ENCODE results near the gene B4GALT5.
"Not testable (repeated sequence)": the region's sequence is repeated elsewhere in the genome, so short reads cannot be mapped to it uniquely, and the experiment has no call there.

The B4GALT5 gene

DNA sequence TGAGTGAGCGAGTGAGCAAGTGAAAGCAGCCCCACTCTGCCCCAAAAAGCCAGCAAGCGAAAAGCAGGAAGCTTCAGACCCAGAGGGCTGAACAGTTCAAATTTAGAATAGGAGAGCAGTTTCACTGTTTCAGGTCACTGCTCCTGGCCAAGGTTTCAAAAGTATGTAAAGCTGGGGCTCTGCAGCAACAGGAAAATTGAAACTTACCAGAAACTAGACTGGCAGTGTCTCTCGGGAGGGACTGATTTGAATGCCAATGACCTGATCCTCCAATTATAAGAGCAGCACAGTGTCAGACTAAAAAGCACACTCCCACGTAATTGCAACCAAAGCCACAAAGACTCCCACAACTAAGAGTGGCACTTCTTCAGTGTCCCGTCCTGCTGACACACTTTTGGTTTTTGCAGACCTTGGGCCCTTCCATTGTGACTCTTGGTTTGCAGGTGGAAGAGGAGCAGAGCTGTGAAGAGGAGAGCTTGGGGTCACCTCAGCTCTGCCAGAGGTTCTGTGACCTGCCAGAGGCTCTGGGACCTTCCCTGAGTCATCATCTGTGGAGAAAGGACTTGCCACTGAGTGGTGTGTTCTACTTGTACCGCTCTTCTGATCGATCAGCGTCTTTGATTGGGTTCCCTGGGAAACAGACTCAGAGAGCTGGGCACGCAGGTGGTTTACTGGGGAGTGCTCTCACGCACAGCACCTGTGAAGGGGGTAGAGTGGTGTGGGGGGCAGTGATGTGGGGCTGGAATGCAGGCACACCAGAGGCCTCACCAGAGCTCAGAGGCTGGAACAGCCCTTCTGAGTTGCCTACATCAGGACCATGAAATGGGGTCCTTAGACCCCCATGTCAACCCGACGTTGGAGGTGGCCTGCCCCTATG, 93.1 kb downstream of the B4GALT5 start (continued):
- TF ChIP-seq POU6F1 (CRISPR knock-in tag; IDR thresholded peaks at IDR 0.05; ENCODE audit: borderline replicate concordance, low read depth) (no peak), ESRRG (CRISPR knock-in tag; IDR thresholded peaks at IDR 0.05) (no peak), ZC3H10 (CRISPR knock-in tag; IDR thresholded peaks at IDR 0.05) (no peak), TOX (CRISPR knock-in tag; IDR thresholded peaks at IDR 0.05; ENCODE audit: borderline replicate concordance) (no peak), ZNF70 (CRISPR knock-in tag; IDR thresholded peaks at IDR 0.05) (no peak), TCF4 (CRISPR knock-in tag; IDR thresholded peaks at IDR 0.05; ENCODE audit: borderline replicate concordance) (no peak), ZNF8 (CRISPR knock-in tag; IDR thresholded peaks at IDR 0.05) (no peak), BACH2 (CRISPR knock-in tag; IDR thresholded peaks at IDR 0.05; ENCODE audit: borderline replicate concordance) (no peak)
- TF ChIP-seq, protein P1, sequence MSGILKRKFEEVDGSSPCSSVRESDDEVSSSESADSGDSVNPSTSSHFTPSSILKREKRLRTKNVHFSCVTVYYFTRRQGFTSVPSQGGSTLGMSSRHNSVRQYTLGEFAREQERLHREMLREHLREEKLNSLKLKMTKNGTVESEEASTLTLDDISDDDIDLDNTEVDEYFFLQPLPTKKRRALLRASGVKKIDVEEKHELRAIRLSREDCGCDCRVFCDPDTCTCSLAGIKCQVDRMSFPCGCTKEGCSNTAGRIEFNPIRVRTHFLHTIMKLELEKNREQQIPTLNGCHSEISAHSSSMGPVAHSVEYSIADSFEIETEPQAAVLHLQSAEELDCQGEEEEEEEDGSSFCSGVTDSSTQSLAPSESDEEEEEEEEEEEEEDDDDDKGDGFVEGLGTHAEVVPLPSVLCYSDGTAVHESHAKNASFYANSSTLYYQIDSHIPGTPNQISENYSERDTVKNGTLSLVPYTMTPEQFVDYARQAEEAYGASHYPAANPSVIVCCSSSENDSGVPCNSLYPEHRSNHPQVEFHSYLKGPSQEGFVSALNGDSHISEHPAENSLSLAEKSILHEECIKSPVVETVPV (CRISPR knock-in tag; IDR thresholded peaks at IDR 0.05), result no peak

DNA sequence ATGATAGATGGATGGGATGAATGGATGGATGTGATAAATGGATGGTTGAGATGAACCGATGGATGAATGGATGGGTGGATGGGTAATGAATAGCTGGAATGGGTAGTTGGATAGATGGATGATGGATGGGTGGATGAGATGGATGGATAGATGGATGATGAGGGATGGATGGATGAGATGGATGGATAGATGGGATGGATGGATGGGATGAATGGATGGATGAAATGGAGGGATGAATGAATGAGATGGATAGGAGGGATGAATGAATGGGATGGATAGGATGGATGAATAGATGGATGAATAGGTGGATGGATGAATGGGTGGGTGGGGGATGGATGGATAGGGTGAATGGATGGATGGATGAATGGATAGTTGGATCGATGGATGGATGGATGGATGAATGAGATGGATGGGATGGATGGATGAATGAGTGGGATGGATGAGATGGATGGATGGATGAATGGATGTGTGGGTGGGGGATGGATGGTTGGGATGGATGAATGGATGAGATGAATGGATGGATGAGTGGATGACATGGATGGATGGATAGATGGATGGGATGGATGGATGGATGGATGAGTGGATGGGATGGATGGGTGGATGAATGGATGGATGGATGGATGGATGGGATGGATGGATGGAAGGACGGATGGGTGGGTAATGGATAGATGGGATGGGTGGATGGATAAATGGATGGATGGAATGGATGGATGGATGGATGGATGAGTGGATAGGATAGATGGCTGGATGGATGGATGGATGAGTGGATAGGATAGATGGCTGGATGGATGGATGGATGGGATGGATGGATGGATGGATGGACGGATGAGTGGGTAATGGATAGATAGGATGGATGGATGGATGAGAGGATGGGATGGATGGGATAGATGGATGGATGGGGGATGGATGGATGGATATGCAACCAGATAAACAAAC, 94.3 kb downstream of the B4GALT5 start:
- no peak for TF ChIP-seq ZNF8 (CRISPR knock-in tag; IDR thresholded peaks at IDR 0.05)
- TF ChIP-seq RARB (CRISPR knock-in tag; IDR thresholded peaks at IDR 0.05), result no peak
- TF ChIP-seq, protein P2, sequence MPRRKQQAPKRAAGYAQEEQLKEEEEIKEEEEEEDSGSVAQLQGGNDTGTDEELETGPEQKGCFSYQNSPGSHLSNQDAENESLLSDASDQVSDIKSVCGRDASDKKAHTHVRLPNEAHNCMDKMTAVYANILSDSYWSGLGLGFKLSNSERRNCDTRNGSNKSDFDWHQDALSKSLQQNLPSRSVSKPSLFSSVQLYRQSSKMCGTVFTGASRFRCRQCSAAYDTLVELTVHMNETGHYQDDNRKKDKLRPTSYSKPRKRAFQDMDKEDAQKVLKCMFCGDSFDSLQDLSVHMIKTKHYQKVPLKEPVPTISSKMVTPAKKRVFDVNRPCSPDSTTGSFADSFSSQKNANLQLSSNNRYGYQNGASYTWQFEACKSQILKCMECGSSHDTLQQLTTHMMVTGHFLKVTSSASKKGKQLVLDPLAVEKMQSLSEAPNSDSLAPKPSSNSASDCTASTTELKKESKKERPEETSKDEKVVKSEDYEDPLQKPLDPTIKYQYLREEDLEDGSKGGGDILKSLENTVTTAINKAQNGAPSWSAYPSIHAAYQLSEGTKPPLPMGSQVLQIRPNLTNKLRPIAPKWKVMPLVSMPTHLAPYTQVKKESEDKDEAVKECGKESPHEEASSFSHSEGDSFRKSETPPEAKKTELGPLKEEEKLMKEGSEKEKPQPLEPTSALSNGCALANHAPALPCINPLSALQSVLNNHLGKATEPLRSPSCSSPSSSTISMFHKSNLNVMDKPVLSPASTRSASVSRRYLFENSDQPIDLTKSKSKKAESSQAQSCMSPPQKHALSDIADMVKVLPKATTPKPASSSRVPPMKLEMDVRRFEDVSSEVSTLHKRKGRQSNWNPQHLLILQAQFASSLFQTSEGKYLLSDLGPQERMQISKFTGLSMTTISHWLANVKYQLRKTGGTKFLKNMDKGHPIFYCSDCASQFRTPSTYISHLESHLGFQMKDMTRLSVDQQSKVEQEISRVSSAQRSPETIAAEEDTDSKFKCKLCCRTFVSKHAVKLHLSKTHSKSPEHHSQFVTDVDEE (CRISPR knock-in tag; IDR thresholded peaks at IDR 0.05), result no peak

GRCh38 chr20:49618289-49618688, 95.4 kb downstream of the B4GALT5 start:
- TF ChIP-seq, protein P3, sequence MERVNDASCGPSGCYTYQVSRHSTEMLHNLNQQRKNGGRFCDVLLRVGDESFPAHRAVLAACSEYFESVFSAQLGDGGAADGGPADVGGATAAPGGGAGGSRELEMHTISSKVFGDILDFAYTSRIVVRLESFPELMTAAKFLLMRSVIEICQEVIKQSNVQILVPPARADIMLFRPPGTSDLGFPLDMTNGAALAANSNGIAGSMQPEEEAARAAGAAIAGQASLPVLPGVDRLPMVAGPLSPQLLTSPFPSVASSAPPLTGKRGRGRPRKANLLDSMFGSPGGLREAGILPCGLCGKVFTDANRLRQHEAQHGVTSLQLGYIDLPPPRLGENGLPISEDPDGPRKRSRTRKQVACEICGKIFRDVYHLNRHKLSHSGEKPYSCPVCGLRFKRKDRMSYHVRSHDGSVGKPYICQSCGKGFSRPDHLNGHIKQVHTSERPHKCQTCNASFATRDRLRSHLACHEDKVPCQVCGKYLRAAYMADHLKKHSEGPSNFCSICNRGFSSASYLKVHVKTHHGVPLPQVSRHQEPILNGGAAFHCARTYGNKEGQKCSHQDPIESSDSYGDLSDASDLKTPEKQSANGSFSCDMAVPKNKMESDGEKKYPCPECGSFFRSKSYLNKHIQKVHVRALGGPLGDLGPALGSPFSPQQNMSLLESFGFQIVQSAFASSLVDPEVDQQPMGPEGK (CRISPR knock-in tag; IDR thresholded peaks at IDR 0.05; ENCODE audit: borderline replicate concordance), result no peak
- TF ChIP-seq RARB (CRISPR knock-in tag; IDR thresholded peaks at IDR 0.05) (no peak), ZNF565 (CRISPR knock-in tag; conservative IDR thresholded peaks at IDR 0.05; ENCODE audit: low read depth) (no peak)

More for the DNA sequence above, 94.3 kb downstream of the B4GALT5 start:
- no peak for ATAC-seq

DNA sequence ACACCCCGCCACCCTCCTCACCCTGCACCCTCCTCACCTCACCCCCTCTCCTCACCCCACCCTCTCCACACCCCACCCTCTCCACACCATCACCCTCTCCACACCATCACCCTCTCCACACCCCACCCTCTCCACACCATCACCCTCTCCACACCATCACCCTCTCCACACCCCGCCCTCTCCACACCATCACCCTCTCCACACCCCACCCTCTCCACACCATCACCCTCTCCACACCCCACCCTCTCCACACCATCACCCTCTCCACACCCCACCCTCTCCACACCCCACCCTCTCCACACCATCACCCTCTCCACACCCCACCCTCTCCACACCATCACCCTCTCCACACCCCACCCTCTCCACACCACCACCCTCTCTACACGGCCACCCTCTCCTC, 96.3 kb downstream of the B4GALT5 start:
- not testable (repeated sequence) for ATAC-seq

More at GRCh38 chr20:49618289-49618688, 95.4 kb downstream of the B4GALT5 start:
- ATAC-seq, result no peak

DNA sequence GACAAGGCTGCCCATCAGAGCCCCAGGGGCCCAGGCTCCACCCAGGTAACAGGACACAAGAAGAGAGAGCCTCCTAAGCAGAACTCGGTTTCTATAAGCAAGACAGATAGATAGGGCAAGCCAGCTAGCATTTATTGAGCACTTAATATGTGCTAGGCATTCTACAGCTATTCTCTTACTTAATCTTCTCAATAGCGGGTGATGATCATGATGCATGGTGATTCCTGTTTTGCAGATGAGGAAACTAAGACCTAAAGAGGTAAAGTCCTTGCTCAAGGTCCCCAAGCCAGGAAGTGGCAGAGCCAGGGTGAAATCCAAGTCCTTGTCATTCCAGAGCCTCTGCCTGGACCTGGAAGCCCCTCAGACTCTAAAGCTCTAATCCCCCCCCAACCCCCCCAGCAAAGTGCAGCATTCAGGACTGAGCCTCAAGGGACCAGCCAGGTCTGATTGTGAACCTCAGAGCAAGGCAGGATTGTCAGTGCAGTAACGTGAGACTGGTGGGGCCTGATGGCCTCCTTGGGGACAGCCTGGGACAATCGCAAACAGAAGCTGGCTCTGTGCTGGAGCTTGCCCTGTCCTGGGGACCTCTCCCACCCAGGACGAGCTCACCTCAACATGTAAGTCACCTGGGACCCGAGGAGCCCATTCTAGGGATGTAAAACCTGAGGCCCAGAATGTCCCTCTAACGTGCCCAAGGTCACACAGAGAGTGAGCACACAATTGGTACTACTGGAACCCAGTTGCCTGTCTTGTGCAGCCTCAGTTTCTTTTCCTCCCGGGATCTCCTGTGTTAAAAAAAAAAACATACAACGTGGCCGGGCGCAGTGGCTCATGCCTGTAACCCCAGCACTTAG, 97.3 kb downstream of the B4GALT5 start:
- TF ChIP-seq GLIS3 (CRISPR knock-in tag; IDR thresholded peaks at IDR 0.05) (no peak), ZNF8 (CRISPR knock-in tag; IDR thresholded peaks at IDR 0.05) (no peak), POU6F1 (CRISPR knock-in tag; IDR thresholded peaks at IDR 0.05; ENCODE audit: borderline replicate concordance, low read depth) (no peak), TOX (CRISPR knock-in tag; IDR thresholded peaks at IDR 0.05; ENCODE audit: borderline replicate concordance) (no peak), ISL1 (CRISPR knock-in tag; IDR thresholded peaks at IDR 0.05) (no peak), ZNF70 (CRISPR knock-in tag; IDR thresholded peaks at IDR 0.05) (no peak), ZFP30 (CRISPR knock-in tag; IDR thresholded peaks at IDR 0.05) (no peak), PPARA (CRISPR knock-in tag; IDR thresholded peaks at IDR 0.05; ENCODE audit: borderline replicate concordance) (no peak), ZC3H10 (CRISPR knock-in tag; IDR thresholded peaks at IDR 0.05) (no peak), ZNF565 (CRISPR knock-in tag; conservative IDR thresholded peaks at IDR 0.05; ENCODE audit: low read depth) (no peak), ESRRG (CRISPR knock-in tag; IDR thresholded peaks at IDR 0.05) (no peak), ZFP3 (CRISPR knock-in tag; IDR thresholded peaks at IDR 0.05) (no peak), ARNTL (CRISPR knock-in tag; IDR thresholded peaks at IDR 0.05; ENCODE audit: borderline replicate concordance, low read depth) (no peak), RARB (CRISPR knock-in tag; IDR thresholded peaks at IDR 0.05) (no peak), TCF4 (CRISPR knock-in tag; IDR thresholded peaks at IDR 0.05; ENCODE audit: borderline replicate concordance) (no peak)
- no peak for ATAC-seq

Data from SK-N-SH treated with all-trans-retinoic acid at 6 μM for 48 hours (cell line).